Sigmoid colon (tissue), 4 donors: ENCODE results near the gene UBAC1.

Source experiments
- CTCF ChIP-seq, 4 experiments: fragments of 450-650 bp in 3 of 4; fragments of 200-600 bp in 1 of 4; IDR thresholded peaks; one replicate each; pipeline ENCODE4 v1.5.1; 2016 to 2019; ENCODE audit warnings: antibody characterized with exemption in 4 of 4, mild to moderate bottlenecking in 3 of 4, moderate library complexity in 2 of 4
- EP300 ChIP-seq, 4 donors: sonication (generic); formaldehyde crosslinking; IDR thresholded peaks; one replicate each; pipeline ENCODE4 v1.6.1; 2017; ENCODE audit warnings: antibody characterized with exemption in 4 of 4
- POLR2A ChIP-seq, 2 donors: fragments of 450-650 bp; IDR thresholded peaks; one replicate each; pipeline ENCODE4 v1.6.1; 2016; ENCODE audit warnings: antibody characterized with exemption in 2 of 2, mild to moderate bottlenecking in 2 of 2, moderate library complexity in 2 of 2
- POLR2AphosphoS5 ChIP-seq, 4 donors: sonication (generic); formaldehyde crosslinking; IDR thresholded peaks; one replicate each; pipeline ENCODE4 v1.6.1; 2017; ENCODE audit warnings: antibody characterized with exemption in 4 of 4

GRCh38 chr9:135907006-135907430 lies 54.2 kb downstream of the UBAC1 start:
- TF ChIP-seq CTCF (IDR thresholded peaks at IDR 0.05) (no peak), POLR2AphosphoS5 (IDR thresholded peaks at IDR 0.05) (no peak), EP300 (IDR thresholded peaks at IDR 0.05) (no peak), POLR2A (IDR thresholded peaks at IDR 0.05) (no peak)
